GM20000 (cell line): ENCODE data around the gene GALNT12.

Source experiments
- DNase-seq: peaks from one replicate; pipeline ENCODE4 v3.0.0; 2012; ENCODE audit warnings: low spot score
- CTCF ChIP-seq: IDR thresholded peaks from 2 replicates; pipeline ENCODE4 v1.5.1; 2012; ENCODE audit warnings: mild to moderate bottlenecking, control low read depth; ENCODE audit errors: extremely low read depth, missing control alignments

Gene GALNT12

GRCh38 chr9:98892690-98893089, 85.2 kb downstream of the GALNT12 start:
- DNase-seq = no peak
- no peak for TF ChIP-seq CTCF

GRCh38 chr9:98894171-98894570, 86.7 kb downstream of the GALNT12 start:
- no peak for TF ChIP-seq CTCF

GRCh38 chr9:98894761-98895160, 87.3 kb downstream of the GALNT12 start:
- no peak for TF ChIP-seq CTCF
- no peak for DNase-seq

More at GRCh38 chr9:98894171-98894570, 86.7 kb downstream of the GALNT12 start:
- DNase-seq = no peak

- no peak for DNase-seq
- no peak for TF ChIP-seq CTCF
Observed at GRCh38 chr9:98896632-98897031, 89.2 kb downstream of the GALNT12 start.

GRCh38 chr9:98897745-98898144, 90.3 kb downstream of the GALNT12 start:
- no peak for DNase-seq
- TF ChIP-seq CTCF = no peak

GRCh38 chr9:98899408-98900056, 92.1 kb downstream of the GALNT12 start:
- no peak for DNase-seq
- no peak for TF ChIP-seq CTCF
